GM21737 (cell line): ENCODE data around the gene SPATA31A3.
"Not testable (repeated sequence)": the region's sequence is repeated elsewhere in the genome, so short reads cannot be mapped to it uniquely, and the experiment has no call there.

Experiments
- ATAC-seq: cut with Tn5 transposase; IDR thresholded peaks from one replicate; pipeline ENCODE4 v1.9.1; 2021; ENCODE audit warnings: mild to moderate bottlenecking, moderate library complexity; ENCODE audit not compliant: unreplicated experiment

The SPATA31A3 gene

GRCh38 chr9:66992450-66992849 lies at the start of gene SPATA31A3:
Gene SPATA31A3, minus strand, starts transcription at chr9:66992550. Its CDS starts 29 bp downstream, at chr9:66992521.
- not testable (repeated sequence) for ATAC-seq

GRCh38 chr9:66952576-66952975 lies 39.8 kb downstream of the SPATA31A3 start:
- not testable (repeated sequence) for ATAC-seq

- not testable (repeated sequence) for ATAC-seq
These were observed 49.8 kb downstream of the SPATA31A3 start for GRCh38 chr9:66942400-66943155.

- ATAC-seq, result not testable (repeated sequence)
These were observed 52.2 kb downstream of the SPATA31A3 start for GRCh38 chr9:66939878-66940830.

- ATAC-seq, result not testable (repeated sequence)
These were observed 54.0 kb downstream of the SPATA31A3 start for GRCh38 chr9:66938322-66938721.

GRCh38 chr9:66937662-66938061 lies 54.7 kb downstream of the SPATA31A3 start:
- ATAC-seq, result not testable (repeated sequence)
